ENCODE results near the gene ZNF618. TPM values are rescaled to one million over a fixed set of nuclear protein-coding genes. Genes with fewer than 3 reads are reported as not detected.

The ZNF618 gene
- polyA plus RNA-seq, 3 donors, result 0.53 to 1.9 (median 0.78) TPM

GRCh38 chr9:114030364-114030763 is 154.3 kb downstream of the ZNF618 start:
- H3K9me3 Mint-ChIP-seq, result no peaks in the 10 kb centered on the region
- peaks cover 0 to 5% (median 0%) of the 10 kb centered on the region in 3 donors for H3K27me3 Mint-ChIP-seq (ENCODE audit: low read depth in 3 of 3)
- Histone ChIP-seq H3K4me3 (replicated peaks in 1 of 3; ENCODE audit: low read depth in 2 of 3, low read length in 3 of 3) (no peak overlapping the region), H4K20me1 (ENCODE audit: insufficient read depth, low read length) (no peaks in the 10 kb centered on the region), H3K4me1 (ENCODE audit: control insufficient read depth in 1 of 2, insufficient read depth in 2 of 2, low read length in 2 of 2) (no peaks in the 10 kb centered on the region), H3K9me3 (replicated peaks in 1 of 2; ENCODE audit: control insufficient read depth in 1 of 2, insufficient read depth in 1 of 2, low read length in 2 of 2) (no peaks in the 10 kb centered on the region), H3K4me2 (replicated peaks; ENCODE audit: extremely low read depth, low read length, poor library complexity, severe bottlenecking) (no peak overlapping the region), H3K36me3 (replicated peaks in 1 of 2; ENCODE audit: control insufficient read depth in 1 of 2, insufficient read depth in 2 of 2, low read length in 2 of 2) (peaks cover 0 to 17% of the 10 kb centered on the region in 2 donors), H3K79me2 (ENCODE audit: insufficient read depth, low read length) (no peaks in the 10 kb centered on the region), H3K9ac (ENCODE audit: insufficient read depth, low read length, poor library complexity, severe bottlenecking) (no peak overlapping the region), H3K27ac (ENCODE audit: low read depth in 1 of 2, low read length in 2 of 2) (no peak overlapping the region), H2AFZ (ENCODE audit: insufficient read depth, low read depth, low read length, poor library complexity, severe bottlenecking) (no peak overlapping the region), H3K27me3 (ENCODE audit: control insufficient read depth in 2 of 2, insufficient read depth in 2 of 2, low read length in 2 of 2) (no peaks in the 10 kb centered on the region)
- H3K4me1 Mint-ChIP-seq, result no peaks in the 10 kb centered on the region
- no peak for TF ChIP-seq CTCF (IDR thresholded peaks at IDR 0.05)
- DNase-seq, result no peak
- peak overlapping the region in 1 of 7 donors; percentile 71 for H3K27ac Mint-ChIP-seq
- peaks cover 27 to 32% of the 10 kb centered on the region in 2 donors for H3K36me3 Mint-ChIP-seq
- no peak overlapping the region for H3K4me3 Mint-ChIP-seq
- intact Hi-C loops (cut with micrococcal nuclease), result no loop called here
- 92% methylated on average over 8 of the region's 9 CpGs for WGBS (ENCODE audit: insufficient coverage)

- TF ChIP-seq CTCF (IDR thresholded peaks at IDR 0.05), result no peak
These were observed 155.0 kb downstream of the ZNF618 start for GRCh38 chr9:114031037-114031630.

More at GRCh38 chr9:114031037-114031630, 155.0 kb downstream of the ZNF618 start:
- DNase-seq, result no peak
- H3K27ac Mint-ChIP-seq, result no peak overlapping the region
- Histone ChIP-seq H3K27me3 (ENCODE audit: control insufficient read depth in 2 of 2, insufficient read depth in 2 of 2, low read length in 2 of 2) (no peaks in the 10 kb centered on the region), H3K79me2 (ENCODE audit: insufficient read depth, low read length) (no peaks in the 10 kb centered on the region), H3K9me3 (replicated peaks in 1 of 2; ENCODE audit: control insufficient read depth in 1 of 2, insufficient read depth in 1 of 2, low read length in 2 of 2) (no peaks in the 10 kb centered on the region), H4K20me1 (ENCODE audit: insufficient read depth, low read length) (no peaks in the 10 kb centered on the region), H3K4me1 (ENCODE audit: control insufficient read depth in 1 of 2, insufficient read depth in 2 of 2, low read length in 2 of 2) (no peaks in the 10 kb centered on the region), H3K27ac (ENCODE audit: low read depth in 1 of 2, low read length in 2 of 2) (no peak overlapping the region), H3K4me2 (replicated peaks; ENCODE audit: extremely low read depth, low read length, poor library complexity, severe bottlenecking) (no peak overlapping the region), H2AFZ (ENCODE audit: insufficient read depth, low read depth, low read length, poor library complexity, severe bottlenecking) (no peak overlapping the region), H3K4me3 (replicated peaks in 1 of 3; ENCODE audit: low read depth in 2 of 3, low read length in 3 of 3) (no peak overlapping the region), H3K9ac (ENCODE audit: insufficient read depth, low read length, poor library complexity, severe bottlenecking) (no peak overlapping the region), H3K36me3 (replicated peaks in 1 of 2; ENCODE audit: control insufficient read depth in 1 of 2, insufficient read depth in 2 of 2, low read length in 2 of 2) (peaks cover 6 to 17% of the 10 kb centered on the region in 2 donors)
- H3K36me3 Mint-ChIP-seq, result peaks cover 27 to 28% of the 10 kb centered on the region in 2 donors
- no peaks in the 10 kb centered on the region for H3K9me3 Mint-ChIP-seq
- peaks cover 0 to 5% (median 0%) of the 10 kb centered on the region in 3 donors for H3K27me3 Mint-ChIP-seq (ENCODE audit: low read depth in 3 of 3)
- no peak overlapping the region for H3K4me3 Mint-ChIP-seq
- no CpG with 5 or more reads among the region's 7 CpGs for WGBS (ENCODE audit: insufficient coverage)
- H3K4me1 Mint-ChIP-seq, result no peaks in the 10 kb centered on the region
- intact Hi-C loops (cut with micrococcal nuclease), result no loop called here

Data from CD14-positive monocyte (primary cell).